Astrocyte of the hippocampus (primary cell): ENCODE measurements around the gene ARRDC5.
"Not testable (repeated sequence)": the region's sequence is repeated elsewhere in the genome, so short reads cannot be mapped to it uniquely, and the experiment has no call there.

Source experiments
- DNase-seq: peaks from one replicate; pipeline ENCODE4 v3.0.0; 2011; ENCODE audit warnings: low read depth, low spot score

Gene ARRDC5

DNA sequence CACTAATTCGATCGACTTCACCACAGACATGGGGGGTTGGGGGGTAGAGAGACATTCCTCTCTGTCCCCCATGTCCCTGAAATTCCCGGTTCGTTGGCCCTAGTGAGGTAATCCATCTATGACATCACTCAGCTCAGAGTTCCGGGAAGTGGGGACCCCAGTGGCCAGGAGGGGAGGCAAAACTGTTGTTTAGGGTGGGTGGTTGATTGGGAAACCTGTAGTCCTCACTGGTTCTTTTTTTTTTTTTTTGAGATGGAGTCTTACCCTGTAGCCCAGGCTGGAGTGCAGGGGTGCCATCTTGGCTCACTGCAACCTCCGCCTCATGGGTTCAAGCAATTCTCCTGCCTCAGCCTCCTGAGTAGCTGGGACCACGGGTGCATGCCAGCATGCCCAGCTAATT is at the start of gene ARRDC5:
Gene ARRDC5 (minus strand): TSS at position 101 of the 400 bp plus-strand sequence. CDS start 71 bp downstream, at position 30.
- DNase-seq: no peak

DNA sequence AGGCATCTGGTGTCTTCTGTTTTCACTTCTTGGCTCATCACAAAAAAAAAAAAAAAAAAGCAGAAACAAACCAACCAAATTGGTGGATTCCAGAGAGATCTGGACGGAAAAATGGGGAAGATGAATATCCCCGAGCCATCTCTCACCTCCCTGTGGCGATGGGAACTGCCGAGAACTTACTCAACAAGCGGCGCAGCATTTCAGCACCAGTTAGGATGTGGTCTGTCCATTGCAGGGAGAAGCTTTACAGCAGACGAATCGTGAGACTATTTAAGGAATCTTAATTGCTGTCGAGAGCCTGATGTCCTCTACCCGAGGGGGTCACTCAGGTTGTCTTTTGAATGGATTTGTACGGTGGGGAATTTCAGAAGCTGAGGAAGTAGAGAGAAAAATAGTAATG is 49.0 kb upstream of the ARRDC5 start:
- DNase-seq: no peak

DNA sequence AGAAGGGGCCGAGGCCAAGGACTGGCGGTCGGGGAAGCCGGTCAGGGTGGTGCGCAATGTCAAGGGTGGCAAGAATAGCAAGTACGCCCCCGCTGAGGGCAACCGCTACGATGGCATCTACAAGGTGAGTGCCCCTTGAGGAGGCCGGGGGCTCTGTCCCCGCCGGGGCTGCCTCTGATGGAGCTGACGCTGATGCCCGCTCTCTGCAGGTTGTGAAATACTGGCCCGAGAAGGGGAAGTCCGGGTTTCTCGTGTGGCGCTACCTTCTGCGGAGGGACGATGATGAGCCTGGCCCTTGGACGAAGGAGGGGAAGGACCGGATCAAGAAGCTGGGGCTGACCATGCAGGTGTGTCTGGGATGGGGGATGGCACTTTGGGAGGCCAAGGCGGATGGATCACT is 48.0 kb upstream of the ARRDC5 start:
- DNase-seq: not testable (repeated sequence)

DNA sequence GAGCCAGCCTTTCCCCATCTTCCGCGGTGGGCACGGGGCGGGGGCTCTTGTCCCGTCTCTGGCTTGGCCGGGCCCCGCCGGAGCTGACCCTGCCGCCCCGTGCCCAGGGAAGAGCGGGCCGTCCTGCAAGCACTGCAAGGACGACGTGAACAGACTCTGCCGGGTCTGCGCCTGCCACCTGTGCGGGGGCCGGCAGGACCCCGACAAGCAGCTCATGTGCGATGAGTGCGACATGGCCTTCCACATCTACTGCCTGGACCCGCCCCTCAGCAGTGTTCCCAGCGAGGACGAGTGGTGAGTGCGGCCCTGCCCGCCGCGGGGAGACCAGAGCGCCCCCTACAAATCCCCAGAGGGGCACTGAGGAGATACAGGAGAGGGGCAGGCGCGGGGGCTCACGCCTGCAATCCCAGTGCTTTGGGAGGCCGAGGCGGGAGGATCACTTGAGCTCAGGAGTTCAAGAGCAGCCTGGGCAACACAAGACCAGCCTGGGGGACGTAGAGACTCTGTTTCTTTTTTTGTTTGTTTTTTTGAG is 39.0 kb upstream of the ARRDC5 start:
- DNase-seq: not testable (repeated sequence)

DNA sequence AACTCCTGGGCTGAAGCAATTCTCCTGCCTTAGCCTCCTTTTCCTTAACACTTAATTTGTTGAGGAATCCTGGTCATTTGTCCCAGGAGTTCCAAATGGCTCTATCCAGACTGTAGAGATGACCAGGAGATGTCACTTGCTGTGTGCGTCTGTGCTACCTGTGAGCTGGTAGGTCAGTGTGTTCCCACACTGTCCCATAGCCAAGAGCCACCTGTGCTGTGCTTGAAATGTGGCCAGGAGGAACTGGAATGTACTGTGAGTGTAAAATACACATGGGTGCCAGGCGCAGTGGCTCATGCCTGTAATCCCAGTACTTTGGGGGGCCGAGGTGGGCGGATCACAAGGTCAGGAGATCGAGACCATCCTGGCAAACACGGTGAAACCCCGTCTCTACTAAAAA is 36.8 kb upstream of the ARRDC5 start:
- no peak for DNase-seq

DNA sequence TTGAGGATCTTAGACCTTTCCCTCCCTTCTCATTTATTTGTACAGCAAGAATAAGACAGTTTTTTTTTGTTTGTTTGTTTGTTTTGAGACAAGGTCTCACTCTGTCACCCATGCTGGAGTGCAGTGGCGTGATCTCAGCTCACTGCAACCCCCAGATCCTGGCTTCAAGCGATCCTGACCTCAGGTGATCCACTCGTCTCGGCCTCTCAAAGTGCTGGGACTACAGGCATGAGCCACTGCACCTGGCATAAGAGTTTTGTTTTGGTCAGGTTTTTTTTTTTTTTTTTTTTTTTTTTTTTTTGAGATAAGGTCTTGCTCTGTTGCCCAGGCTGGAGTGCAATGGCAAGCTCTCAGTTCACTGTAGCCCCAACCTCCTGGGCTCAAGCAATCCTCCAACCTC is 35.8 kb upstream of the ARRDC5 start:
- not testable (repeated sequence) for DNase-seq

DNA sequence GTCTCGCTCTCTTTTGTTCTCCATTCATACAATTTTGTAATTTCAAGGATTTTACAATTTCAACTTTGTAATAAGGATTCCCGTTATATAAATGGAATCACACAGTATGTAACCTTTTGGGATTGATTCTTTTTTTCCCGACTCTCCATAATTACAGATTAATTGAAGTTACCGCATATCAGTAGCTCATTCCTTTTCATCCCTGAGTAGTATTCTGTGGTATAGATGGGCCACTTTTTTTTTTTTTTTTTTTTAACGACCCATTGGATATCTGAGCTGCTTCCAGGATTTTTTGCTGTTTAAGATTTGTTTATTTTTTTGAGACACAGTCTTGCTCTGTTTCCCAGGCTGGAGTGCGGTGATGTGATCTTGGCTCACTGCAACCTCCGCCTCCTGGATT is 34.4 kb upstream of the ARRDC5 start:
- no peak for DNase-seq

DNA sequence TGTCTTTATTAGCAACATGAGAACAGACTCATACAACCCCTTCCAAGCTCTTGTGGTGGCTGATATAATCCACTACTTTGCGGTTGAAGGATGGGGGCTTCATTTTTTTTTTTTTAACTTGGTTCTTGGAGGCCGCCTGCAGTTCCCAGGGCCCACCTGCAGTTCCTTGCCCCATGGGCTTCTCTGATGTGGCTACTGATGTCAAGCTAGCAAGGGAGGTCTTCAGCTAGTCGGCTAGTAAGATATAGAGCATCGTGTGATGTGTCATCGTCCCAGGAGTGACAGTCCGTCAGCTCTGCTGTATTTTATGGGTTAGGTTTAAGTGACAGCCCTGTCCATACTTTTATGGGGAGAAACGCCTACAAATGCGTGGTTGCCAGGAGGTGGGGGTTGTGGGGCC is 32.7 kb upstream of the ARRDC5 start:
- DNase-seq: no peak

DNA sequence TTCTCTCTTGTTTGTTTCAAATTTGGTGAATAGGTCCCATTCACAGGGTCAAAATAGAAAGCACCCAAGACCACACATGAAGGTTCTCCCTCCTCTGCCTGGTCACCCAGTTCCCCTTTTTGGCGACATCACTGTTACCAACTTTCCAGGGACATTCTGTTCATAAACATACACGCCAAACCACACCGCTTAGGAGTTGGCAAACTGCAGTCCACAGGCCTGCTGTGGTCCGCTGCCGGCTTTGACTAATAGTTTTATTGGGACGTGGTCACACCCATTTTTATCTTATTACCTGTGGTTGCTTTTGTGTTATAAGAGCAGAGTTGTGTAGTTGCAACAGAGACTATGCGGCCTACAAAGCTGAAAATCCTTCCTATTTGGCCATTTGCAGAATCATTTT is 30.8 kb upstream of the ARRDC5 start:
- DNase-seq: peak; percentile 69

DNA sequence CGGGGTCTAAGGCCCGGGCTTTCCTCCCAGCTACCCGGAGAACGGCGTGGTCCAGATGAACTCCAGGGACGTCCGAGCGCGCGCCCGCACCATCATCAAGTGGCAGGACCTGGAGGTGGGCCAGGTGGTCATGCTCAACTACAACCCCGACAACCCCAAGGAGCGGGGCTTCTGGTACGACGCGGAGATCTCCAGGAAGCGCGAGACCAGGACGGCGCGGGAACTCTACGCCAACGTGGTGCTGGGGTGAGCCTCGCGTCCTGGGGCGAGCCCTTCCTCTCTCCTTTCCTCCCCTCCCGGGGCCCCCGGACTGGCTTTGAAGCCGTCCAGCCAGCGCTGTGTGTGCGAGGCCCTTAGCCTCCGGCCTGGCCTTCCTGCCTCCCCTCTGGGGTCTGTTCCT is 30.0 kb upstream of the ARRDC5 start:
- no peak for DNase-seq

DNA sequence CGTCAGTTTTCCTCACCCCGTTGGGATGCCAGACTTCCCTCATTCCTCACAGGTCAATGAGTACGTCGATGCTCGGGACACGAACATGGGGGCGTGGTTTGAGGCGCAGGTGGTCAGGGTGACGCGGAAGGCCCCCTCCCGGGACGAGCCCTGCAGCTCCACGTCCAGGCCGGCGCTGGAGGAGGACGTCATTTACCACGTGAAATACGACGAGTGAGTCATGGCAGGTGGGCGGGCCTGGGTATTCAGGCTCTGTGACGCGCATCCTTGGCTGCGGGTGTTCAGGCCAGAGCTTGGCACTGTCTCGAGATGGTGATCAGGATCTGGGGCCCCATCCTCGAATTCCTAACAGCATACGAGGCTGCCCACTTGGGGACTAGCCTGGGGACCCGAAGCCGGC is 28.0 kb upstream of the ARRDC5 start:
- DNase-seq: peak; percentile 85

DNA sequence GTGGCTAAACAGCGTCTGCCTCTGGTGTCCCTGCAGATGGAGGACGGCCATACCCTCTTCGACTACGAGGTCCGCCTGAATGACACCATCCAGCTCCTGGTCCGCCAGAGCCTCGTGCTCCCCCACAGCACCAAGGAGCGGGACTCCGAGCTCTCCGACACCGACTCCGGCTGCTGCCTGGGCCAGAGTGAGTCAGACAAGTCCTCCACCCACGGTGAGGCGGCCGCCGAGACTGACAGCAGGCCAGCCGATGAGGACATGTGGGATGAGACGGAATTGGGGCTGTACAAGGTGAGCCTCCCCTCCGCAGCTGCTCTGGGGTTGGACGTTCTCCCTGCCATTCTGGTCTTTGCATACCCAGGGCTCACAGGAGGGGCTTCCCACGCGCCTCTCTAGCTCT is 26.5 kb upstream of the ARRDC5 start:
- peak; percentile 77 for DNase-seq

DNA sequence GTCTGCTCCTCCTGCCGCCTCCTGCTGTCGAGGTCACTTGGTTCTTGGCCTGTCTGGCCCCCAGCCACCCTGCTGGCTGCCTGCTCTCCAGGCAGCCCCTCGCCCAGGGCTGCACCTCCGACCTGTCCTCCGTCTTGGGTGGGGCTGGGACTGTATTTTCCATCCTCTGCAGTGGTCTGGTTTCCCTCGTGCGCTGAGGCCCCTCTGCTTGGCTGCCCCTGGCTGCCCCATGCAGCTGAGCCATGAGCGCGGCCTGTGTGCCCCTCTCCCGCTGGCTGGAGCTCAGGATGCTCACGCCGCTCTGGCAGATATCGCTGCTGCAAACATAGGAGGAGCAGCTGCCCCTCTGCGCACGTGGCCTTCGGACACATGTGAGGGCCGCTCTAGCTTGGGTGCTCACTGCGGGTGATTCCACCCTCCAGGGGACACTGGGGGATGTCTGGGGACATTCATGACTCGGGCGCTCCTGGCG is 20.6 kb upstream of the ARRDC5 start:
- no peak for DNase-seq

DNA sequence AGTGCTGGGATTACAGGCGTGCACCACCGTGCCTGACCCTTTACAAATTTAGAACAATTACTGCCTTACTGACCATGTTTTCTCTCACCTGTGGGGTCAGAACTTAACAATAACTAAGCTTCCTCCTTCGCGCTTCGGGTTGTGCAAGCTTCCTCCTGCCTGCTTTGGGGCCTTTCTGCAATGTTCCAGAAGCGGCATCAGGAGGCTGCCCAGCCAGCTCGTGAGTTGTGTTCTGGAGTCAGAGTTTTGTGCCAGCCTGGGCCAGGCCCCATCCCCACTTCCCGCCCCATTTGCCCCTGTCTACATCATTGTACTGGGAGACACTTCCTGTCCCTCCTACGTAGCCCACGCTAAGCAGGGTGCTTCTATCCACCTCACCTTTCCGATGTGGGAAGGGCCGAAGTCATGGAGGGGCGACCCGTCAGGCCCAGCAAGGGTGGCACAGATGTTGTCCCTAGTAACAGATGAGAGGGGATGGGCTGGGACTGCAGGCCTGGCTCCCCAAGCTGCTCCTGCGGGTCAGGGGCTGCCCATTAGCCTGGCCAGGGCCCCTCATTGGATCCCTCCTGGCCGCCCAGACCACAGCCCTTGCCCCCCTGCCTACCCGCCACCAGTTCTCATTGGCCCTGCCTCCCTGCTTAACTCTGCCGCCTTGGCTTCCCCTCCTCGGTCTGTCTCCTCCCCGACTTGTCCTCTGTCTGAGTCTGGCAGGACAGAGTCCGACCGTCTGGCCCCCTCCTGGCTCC is 20.0 kb upstream of the ARRDC5 start:
- DNase-seq: no peak

DNA sequence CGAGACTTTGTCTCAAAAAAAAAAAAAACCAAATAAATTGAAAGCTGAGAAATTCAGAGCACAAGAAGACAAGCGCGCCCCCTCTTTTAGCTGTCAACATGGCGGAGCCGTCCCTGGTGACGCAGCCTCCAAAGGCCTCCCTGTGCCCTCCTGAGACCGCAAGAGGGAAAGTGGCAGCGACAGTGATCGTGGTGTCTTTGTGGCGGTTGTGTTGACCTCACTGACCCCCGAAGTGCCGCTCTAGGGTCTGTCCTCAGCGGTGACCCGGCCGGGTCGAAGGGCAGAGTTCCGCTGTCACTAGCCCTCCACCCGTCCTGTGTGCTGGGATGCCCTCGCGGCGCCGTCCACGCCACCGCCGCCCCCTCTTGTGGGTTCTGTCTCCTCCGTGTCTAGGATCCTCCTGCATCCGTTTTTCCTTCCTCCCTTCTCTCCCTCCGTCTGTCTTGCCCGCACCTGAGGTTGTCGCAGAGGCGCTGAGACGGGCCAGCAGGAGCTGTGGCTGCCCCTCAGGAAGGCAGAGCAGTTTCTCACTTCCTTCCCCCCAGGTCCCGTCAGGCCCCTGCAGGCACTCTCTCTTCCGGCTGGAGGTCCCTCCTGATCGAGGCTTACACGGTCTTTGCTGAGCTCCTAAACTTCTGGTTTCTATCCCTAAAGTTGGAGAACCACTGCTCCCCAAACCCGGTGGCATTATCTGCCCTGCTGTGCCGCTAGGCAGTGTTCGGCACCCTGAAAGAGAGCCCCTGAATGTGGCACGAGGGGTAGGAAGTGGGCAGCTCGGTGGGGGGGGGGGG is 13.8 kb upstream of the ARRDC5 start:
- DNase-seq: no peak

DNA sequence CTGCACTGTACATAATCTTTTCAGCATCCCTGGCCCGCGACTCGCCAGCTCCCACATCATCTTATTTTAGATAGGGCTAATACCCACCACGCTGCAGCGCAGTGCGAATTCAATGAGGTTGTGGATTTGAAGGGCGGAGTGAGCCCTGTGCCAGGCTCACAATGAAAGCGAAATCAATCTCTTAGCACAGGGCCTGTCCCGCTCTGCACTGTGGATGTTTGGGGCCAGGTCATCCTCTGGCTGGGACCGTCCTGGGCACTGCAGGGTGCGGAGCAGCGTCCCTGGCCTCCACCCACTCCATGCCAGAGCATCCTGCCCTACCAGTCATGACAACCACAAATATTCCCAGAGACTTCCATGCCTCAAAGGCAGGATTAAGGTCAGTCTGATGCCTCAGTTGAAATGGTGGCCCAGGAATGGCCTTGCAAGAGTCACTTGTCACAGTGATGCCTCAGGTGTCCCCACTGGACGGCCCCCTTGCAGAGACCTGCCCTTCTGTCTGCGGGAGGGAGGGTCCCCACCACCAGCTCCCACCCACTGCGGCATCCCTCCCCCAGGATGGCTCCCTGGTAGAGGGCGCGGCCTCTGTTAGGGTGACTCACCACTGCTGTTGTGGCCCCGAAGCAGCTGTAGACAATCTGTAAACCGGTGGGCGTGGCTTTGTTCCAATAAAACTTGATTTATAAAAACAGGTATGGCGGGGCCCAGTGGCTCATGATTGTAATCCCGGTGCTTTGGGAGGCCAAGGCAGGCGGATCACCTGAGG is 12.2 kb upstream of the ARRDC5 start:
- DNase-seq: peak; percentile 84

DNA sequence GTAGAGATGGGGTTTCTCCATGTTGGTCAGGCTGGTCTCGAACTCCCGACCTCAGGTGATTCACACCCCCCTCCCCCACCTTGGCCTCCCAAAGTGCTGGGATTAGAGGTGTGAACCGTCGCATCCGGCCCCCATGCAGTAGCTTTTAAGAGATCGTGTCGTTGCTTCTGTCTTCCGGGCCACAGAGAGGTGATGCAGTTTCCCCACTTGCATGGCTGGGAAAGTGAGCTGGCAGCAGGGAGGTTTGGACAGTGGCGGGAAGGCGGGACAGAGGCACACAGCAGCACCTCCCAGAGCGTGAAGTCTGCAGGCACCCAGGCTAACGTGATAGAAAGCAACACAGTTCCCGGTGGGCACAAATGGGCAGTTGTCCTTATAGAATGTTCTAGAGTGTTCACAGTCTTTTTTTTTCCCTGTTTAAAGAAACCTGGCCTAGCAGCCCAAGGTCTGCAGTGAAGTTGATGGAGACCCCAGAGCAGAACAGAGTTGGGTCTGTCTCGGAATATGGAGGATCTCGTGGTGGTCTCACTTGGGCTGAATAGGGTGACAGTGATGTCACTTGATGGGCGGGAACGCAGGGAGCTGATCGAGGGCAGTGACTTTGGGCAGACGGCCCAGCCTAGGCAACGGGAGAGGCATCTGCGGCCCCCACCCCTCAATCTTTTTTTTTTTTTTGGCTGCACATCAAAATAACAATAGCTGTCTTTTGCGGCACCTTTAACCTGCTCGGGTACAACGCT is 11.5 kb upstream of the ARRDC5 start:
- peak; percentile 52 for DNase-seq

DNA sequence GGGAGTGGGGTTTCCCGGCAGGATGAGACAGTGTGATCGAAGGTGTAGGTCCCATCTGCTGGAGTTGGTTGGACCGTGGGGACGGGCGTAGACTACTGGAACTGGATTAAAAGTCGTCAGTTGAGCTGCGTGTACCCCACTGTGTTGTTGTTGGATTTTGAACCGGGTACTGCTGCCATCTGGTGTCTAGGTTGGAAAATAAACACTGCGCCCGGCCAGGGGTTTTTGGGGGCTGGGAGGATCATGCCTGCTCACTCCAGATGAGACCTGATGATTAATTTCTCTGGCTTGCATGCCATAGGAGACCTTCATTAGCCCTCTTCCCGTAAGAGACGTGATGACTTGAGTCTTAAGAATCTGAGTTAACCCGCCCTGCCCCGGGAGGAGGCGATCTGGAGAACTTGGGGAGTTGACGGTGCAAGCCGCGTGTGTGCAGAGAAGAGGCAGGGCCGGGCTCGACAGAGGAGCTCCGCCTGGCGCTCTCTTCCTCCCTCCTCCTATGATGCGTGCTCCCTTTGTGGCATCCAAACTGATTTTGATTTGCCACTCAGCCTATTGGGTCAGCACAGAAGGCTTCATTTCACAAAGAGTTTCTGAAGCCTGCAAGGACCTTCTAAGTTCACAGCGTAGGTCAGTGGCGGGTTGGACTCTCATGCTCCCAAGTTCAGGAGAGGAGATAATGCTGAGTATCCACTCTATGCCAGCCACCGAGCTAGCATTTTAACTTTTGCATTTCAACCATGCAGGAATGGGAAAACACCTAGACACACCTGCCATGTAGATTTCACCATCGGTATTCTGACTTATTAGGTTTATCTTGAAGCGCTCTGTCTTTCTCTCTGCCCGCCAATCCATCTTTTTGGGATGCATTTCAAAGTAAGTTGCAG is 9.3 kb upstream of the ARRDC5 start:
- DNase-seq: peak; percentile 98

DNA sequence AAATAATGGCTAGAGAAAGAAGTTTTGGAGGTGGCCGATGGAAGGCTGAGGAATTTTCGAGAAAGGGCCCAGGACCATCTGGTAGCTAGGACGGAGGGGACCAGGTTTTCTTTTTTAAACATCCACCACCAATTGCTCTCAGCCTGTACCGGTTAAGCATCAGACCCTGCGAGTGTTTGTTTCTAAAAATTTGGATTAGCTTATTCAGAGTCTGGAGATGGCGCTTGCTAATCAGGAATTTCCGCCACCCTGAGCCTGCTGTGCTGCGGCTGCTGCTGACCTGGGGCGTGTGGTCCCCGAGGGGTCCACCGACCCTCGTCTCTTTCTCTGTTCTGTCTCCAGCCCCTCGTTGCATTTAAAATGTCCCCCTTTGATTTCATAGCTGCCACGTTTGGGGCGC is 8.6 kb upstream of the ARRDC5 start:
- peak; percentile 53 for DNase-seq

DNA sequence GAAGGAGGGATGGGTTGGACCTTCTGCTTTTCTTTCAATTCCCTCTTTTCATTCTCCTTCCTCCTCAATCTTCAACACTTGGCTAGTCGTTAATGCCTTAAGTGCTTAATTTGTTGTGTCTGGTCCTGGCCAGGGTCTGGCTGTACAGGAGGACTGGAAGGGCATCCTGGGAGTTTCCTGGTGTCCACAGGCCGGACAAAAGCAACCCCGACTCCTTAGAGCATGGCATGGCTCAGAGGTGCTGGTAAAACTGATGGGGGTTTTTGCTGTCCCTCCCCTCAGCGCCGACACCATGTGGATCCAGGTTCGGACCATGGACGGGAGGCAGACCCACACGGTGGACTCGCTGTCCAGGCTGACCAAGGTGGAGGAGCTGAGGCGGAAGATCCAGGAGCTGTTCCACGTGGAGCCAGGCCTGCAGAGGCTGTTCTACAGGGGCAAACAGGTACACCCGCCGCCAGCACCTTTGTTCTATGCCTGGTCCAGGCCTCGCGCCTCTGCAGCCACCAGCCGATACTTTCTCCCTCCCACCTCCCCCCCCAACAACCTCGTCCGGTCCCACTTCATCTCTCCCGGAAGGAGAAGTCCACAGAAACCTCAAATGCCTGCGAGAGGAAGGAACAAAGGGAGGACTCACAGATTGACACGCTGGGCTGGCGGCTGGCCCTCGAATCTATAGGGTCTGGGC is 8.0 kb upstream of the ARRDC5 start:
- peak; percentile 87 for DNase-seq
